ENCODE measurements around the gene NBPF1.

The NBPF1 gene

DNA sequence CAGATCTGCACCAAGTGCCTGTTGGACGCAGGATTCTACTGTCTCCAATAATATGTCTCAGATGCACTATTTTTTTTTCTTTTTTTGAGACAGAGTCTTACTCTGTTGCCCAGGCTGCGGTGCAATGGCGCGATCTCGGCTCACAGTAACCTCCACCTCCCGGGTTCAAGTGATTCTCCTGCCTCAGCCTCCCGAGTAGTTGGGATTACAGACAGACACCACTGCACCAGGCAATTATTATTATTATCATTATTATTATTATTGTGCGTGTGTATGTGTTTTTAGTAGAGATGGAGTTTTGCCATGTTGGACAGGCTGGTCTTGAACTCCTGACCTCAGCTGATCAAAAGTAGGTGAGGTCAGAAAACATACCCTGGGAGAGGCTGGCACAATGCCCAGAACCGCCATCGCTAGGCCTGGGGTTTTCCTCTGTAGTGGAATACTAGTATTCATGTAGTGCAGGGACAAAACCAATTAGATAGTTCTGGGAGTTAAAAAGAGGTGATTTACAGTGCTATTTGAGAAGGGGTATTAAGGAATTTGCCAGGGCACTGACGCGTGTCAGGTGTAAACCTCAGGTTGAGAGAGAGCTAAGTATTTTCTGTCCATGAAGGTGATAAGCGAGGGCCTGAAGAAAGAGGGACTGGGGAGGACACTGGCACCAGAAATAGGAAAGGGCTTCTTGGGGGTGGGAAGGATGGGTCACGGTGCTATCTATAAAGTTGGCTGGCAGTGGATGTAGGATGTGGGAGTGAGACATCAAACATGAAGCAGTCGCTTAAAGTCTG is 100.5 kb downstream of the NBPF1 start:
- DNase-seq (ENCODE audit: low spot score): peak; percentile 22
